ENCODE measurements around the gene FBXO48.

Gene FBXO48

GRCh38 chr2:68418855-68419254 lies 48.2 kb downstream of the FBXO48 start:
- Mint-ChIP-seq H3K4me1 (peaks cover 50 to 64% of the 10 kb centered on the region in 2 donors), H3K36me3 (peaks cover 0 to 4% of the 10 kb centered on the region in 2 donors), H3K27me3 (no peaks in the 10 kb centered on the region), H3K27ac (no peak overlapping the region), H3K9me3 (peaks cover 3% of the 10 kb centered on the region in 2 donors), H3K4me3 (no peak overlapping the region)
- DNase-seq (no peak), ATAC-seq (replicated peaks) (peak; percentile 67 to 78)

GRCh38 chr2:68418419-68418818 lies 48.7 kb downstream of the FBXO48 start:
- Mint-ChIP-seq H3K9me3 (peaks cover 3% of the 10 kb centered on the region in 2 donors), H3K27me3 (no peaks in the 10 kb centered on the region), H3K27ac (no peak overlapping the region), H3K36me3 (peaks cover 0 to 4% of the 10 kb centered on the region in 2 donors), H3K4me1 (peaks cover 52 to 68% of the 10 kb centered on the region in 2 donors), H3K4me3 (no peak overlapping the region)
- DNase-seq, result no peak
- no peak for ATAC-seq (replicated peaks)

GRCh38 chr2:68417926-68418325 lies 49.2 kb downstream of the FBXO48 start:
- DNase-seq, result no peak
- Mint-ChIP-seq H3K4me1 (peaks cover 53 to 72% of the 10 kb centered on the region in 2 donors), H3K36me3 (peaks cover 0 to 4% of the 10 kb centered on the region in 2 donors), H3K4me3 (no peak overlapping the region), H3K27me3 (no peaks in the 10 kb centered on the region), H3K27ac (no peak overlapping the region), H3K9me3 (peaks cover 3% of the 10 kb centered on the region in 2 donors)
- ATAC-seq (replicated peaks), result peak; percentile 59 to 65

- Mint-ChIP-seq H3K27ac (no peak overlapping the region), H3K9me3 (peaks cover 3% of the 10 kb centered on the region in 2 donors), H3K27me3 (no peaks in the 10 kb centered on the region), H3K4me3 (no peak overlapping the region), H3K36me3 (peaks cover 0 to 4% of the 10 kb centered on the region in 2 donors), H3K4me1 (peaks cover 51 to 78% of the 10 kb centered on the region in 2 donors)
- DNase-seq (no peak), ATAC-seq (replicated peaks) (no peak)
These were observed 50.9 kb downstream of the FBXO48 start for GRCh38 chr2:68416081-68416675.

GRCh38 chr2:68415521-68415920 lies 51.6 kb downstream of the FBXO48 start:
- H3K36me3 Mint-ChIP-seq, result peaks cover 0 to 4% of the 10 kb centered on the region in 2 donors
- H3K27ac Mint-ChIP-seq, result no peak overlapping the region
- no peaks in the 10 kb centered on the region for H3K27me3 Mint-ChIP-seq
- H3K4me1 Mint-ChIP-seq, result peaks cover 51 to 77% of the 10 kb centered on the region in 2 donors
- H3K9me3 Mint-ChIP-seq, result peaks cover 3% of the 10 kb centered on the region in 2 donors
- H3K4me3 Mint-ChIP-seq, result no peak overlapping the region
- DNase-seq (no peak), ATAC-seq (replicated peaks) (no peak)

- Mint-ChIP-seq H3K4me3 (no peak overlapping the region), H3K9me3 (peaks cover 3% of the 10 kb centered on the region in 2 donors), H3K27ac (no peak overlapping the region), H3K36me3 (peaks cover 0 to 4% of the 10 kb centered on the region in 2 donors), H3K27me3 (no peaks in the 10 kb centered on the region), H3K4me1 (peaks cover 57 to 79% of the 10 kb centered on the region in 2 donors)
- no peak for DNase-seq
- no peak for ATAC-seq (replicated peaks)
These were observed 52.2 kb downstream of the FBXO48 start for GRCh38 chr2:68414876-68415275.

- Mint-ChIP-seq H3K4me3 (no peak overlapping the region), H3K9me3 (peaks cover 3% of the 10 kb centered on the region in 2 donors), H3K27me3 (no peaks in the 10 kb centered on the region), H3K27ac (no peak overlapping the region), H3K36me3 (peaks cover 0 to 4% of the 10 kb centered on the region in 2 donors), H3K4me1 (peaks cover 56 to 79% of the 10 kb centered on the region in 2 donors)
- DNase-seq (no peak), ATAC-seq (replicated peaks) (no peak)
These were observed 52.6 kb downstream of the FBXO48 start for GRCh38 chr2:68414452-68414851.

- ATAC-seq (replicated peaks) (no peak), DNase-seq (no peak)
- Mint-ChIP-seq H3K27ac (no peak overlapping the region), H3K4me1 (peaks cover 51 to 76% of the 10 kb centered on the region in 2 donors), H3K27me3 (no peaks in the 10 kb centered on the region), H3K9me3 (peaks cover 3 to 6% of the 10 kb centered on the region in 2 donors), H3K4me3 (no peak overlapping the region), H3K36me3 (peaks cover 0 to 4% of the 10 kb centered on the region in 2 donors)
These were observed 53.6 kb downstream of the FBXO48 start for GRCh38 chr2:68413466-68413865.

GRCh38 chr2:68412127-68412819 lies 54.8 kb downstream of the FBXO48 start:
- Mint-ChIP-seq H3K27me3 (no peaks in the 10 kb centered on the region), H3K4me1 (peaks cover 45 to 68% of the 10 kb centered on the region in 2 donors), H3K36me3 (peaks cover 7 to 15% of the 10 kb centered on the region in 2 donors), H3K27ac (peak overlapping the region; percentile 15), H3K9me3 (peaks cover 11 to 13% of the 10 kb centered on the region in 2 donors), H3K4me3 (peak overlapping the region; percentile 62 to 66)
- ATAC-seq (replicated peaks), result peak in 1 of 2 donors; percentile 6
- DNase-seq, result no peak

GRCh38 chr2:68411397-68412126 lies 55.5 kb downstream of the FBXO48 start:
- Mint-ChIP-seq H3K27ac (peak overlapping the region; percentile 15), H3K9me3 (peaks cover 8 to 11% of the 10 kb centered on the region in 2 donors), H3K36me3 (peaks cover 8 to 20% of the 10 kb centered on the region in 2 donors), H3K4me3 (peak overlapping the region; percentile 62 to 66), H3K4me1 (peaks cover 42 to 68% of the 10 kb centered on the region in 2 donors), H3K27me3 (no peaks in the 10 kb centered on the region)
- DNase-seq, result no peak
- peak; percentile 99 for ATAC-seq (replicated peaks)

Measured in stimulated activated naive B cell treated with anti-CD40 and anti-IgM and Interleukin-4, amounts not matched to agents 10 μg/mL and 1 μg/mL and 100 μg/mL, for 72 hours (primary cell).